Measurements from ENCODE around the gene LRRN2. TPM values are rescaled to one million over a fixed set of nuclear protein-coding genes. Genes with fewer than 3 reads are reported as not detected.

Gene LRRN2
- total RNA-seq, 1 experiment from 2014 or later: 5.8 TPM

- H3K36me3 Mint-ChIP-seq (ENCODE audit: insufficient read depth in 1 of 3, low read depth in 3 of 3): peaks cover 0 to 7% (median 4%) of the 10 kb centered on the region in 3 experiments; a peak in 5 of 7 replicates
- H3K4me1 Mint-ChIP-seq: peaks cover 16 to 36% of the 10 kb centered on the region in 2 experiments
- H3K4me2 ChIP-seq (ENCODE audit: insufficient read depth, insufficient read length, low read length): no peak overlapping the region
- H2BK12ac ChIP-seq (ENCODE audit: insufficient read length, low read depth, low read length): no peak overlapping the region
- no peak overlapping the region for H3K4me3 Mint-ChIP-seq
- no peak overlapping the region for H2BK20ac ChIP-seq (ENCODE audit: low read depth, low read length, poor library complexity, severe bottlenecking)
- no peaks in the 10 kb centered on the region for H3K27me3 ChIP-seq (ENCODE audit: insufficient read depth, low read length)
- peak overlapping the region in 1 of 3 experiments; percentile 91; a peak in 1 of 7 replicates for H3K27ac Mint-ChIP-seq
- H3K27me3 Mint-ChIP-seq (ENCODE audit: low read depth): peaks cover 6% of the 10 kb centered on the region
- no peak overlapping the region for H3K9ac ChIP-seq (ENCODE audit: extremely low read depth, insufficient read length, low read length)
- peaks cover 0 to 8% of the 10 kb centered on the region in 2 experiments; a peak in 2 of 5 replicates for H3K9me3 Mint-ChIP-seq
- H3K23ac ChIP-seq (ENCODE audit: insufficient read length, low read depth, low read length): no peak overlapping the region
- no peak overlapping the region for H3K4ac ChIP-seq (ENCODE audit: low read depth, low read length)
- no peaks in the 10 kb centered on the region for H4K20me1 ChIP-seq (ENCODE audit: control insufficient read depth, insufficient read depth, insufficient read length)
- no peaks in the 10 kb centered on the region for H3K79me1 ChIP-seq (ENCODE audit: insufficient read depth, low read depth, low read length, poor library complexity, severe bottlenecking)
- H3K23me2 ChIP-seq (ENCODE audit: insufficient read length, low read depth, low read length, poor library complexity, severe bottlenecking): no peaks in the 10 kb centered on the region
- no peak overlapping the region for H2AFZ ChIP-seq (ENCODE audit: low read length)
- H3K56ac ChIP-seq (ENCODE audit: insufficient read length, low read depth, low read length): no peak overlapping the region
- no peak overlapping the region for H3T11ph ChIP-seq (ENCODE audit: low read length)
- H2BK120ac ChIP-seq (ENCODE audit: low read depth, low read length, poor library complexity, severe bottlenecking): no peak overlapping the region
- H3K79me2 ChIP-seq (ENCODE audit: insufficient read depth, low read length): no peaks in the 10 kb centered on the region
- no peak for TF ChIP-seq CTCF (conservative IDR thresholded peaks at IDR 0.05)
- whole genome bisulfite sequencing (ENCODE audit: extremely low coverage, insufficient read length, low lambda C conversion rate): no CpG with 5 or more reads among the region's 4 CpGs
- no peak overlapping the region for H4K8ac ChIP-seq (replicated peaks; ENCODE audit: insufficient read length, low read depth, low read length)
- no peak overlapping the region for H4K91ac ChIP-seq (ENCODE audit: insufficient read length, low read depth, low read length)
- H3K14ac ChIP-seq (ENCODE audit: insufficient read depth, low read length): no peak overlapping the region; the same call in 1 of the 2 replicates
- no peak overlapping the region for H2AK5ac ChIP-seq (ENCODE audit: insufficient read length, low read length)
- no peaks in the 10 kb centered on the region; the same call in 1 of the 2 replicates for H3K4me1 ChIP-seq (ENCODE audit: insufficient read depth, low read length)
- no peak overlapping the region for H3K27ac ChIP-seq (ENCODE audit: insufficient read length, low read depth, low read length)
- H3K9me3 ChIP-seq (ENCODE audit: control insufficient read depth, low read depth, low read length): no peaks in the 10 kb centered on the region
- no peak overlapping the region for H2BK15ac ChIP-seq (ENCODE audit: low read depth, low read length)
- no peak overlapping the region for H3K18ac ChIP-seq (ENCODE audit: insufficient read length, low read depth, low read length)
- H2BK5ac ChIP-seq (ENCODE audit: insufficient read length, low read length): no peak overlapping the region
- H4K5ac ChIP-seq (ENCODE audit: insufficient read length, low read depth, low read length): no peak overlapping the region
- DNase-seq: no peak
Observed at GRCh38 chr1:204627436-204627835, 58.1 kb downstream of the LRRN2 start.
